Panc1 (cell line): ENCODE measurements around the gene TMEM38A. TPM values are rescaled to one million over a fixed set of nuclear protein-coding genes. Genes with fewer than 3 reads are reported as not detected.
"Not testable (repeated sequence)": the region's sequence is repeated elsewhere in the genome, so short reads cannot be mapped to it uniquely, and the experiment has no call there.

Experiments used
- ATAC-seq: fragments of 200-7000 bp; cut with Tn5 transposase; 2 replicates; pipeline ENCODE4 v1.9.1; 2020; ENCODE audit warnings: mild to moderate bottlenecking, moderate library complexity
- BruUV-seq: library from RNA; stranded (reverse); fragments of 400-500 nt; replicated peaks from 2 replicates; lab custom pipeline; 2021; lab: Mats Ljungman, UMichigan
- CTCF ChIA-PET: fragments of 300-600 bp; sonication (Branson Sonifier 250); formaldehyde crosslinking; loops from one replicate; lab custom pipeline; 2022; ENCODE audit warnings: antibody characterized with exemption; lab: Charles Lee
- POLR2A ChIA-PET: fragments of 300-600 bp; sonication (Branson Sonifier 250); formaldehyde crosslinking; loops from one replicate; lab custom pipeline; 2022; ENCODE audit warnings: antibody characterized with exemption; lab: Charles Lee
- DNase-seq: peaks from one replicate; pipeline ENCODE4 v3.0.0-alpha.2; 2010; ENCODE audit warnings: low read depth, low spot score
- H3K27ac ChIP-seq: 2 replicates; pipeline ENCODE4 v1.5.1; 2011; ENCODE audit warnings: mild to moderate bottlenecking, low read length, inconsistent platforms
- H3K27me3 ChIP-seq: fragments of 200-500 bp; sonication (Bioruptor generic); 2 replicates; pipeline ENCODE4 v1.6.0; 2014; ENCODE audit warnings: low read length, inconsistent platforms; ENCODE audit not compliant: control insufficient read depth, insufficient read depth
- H3K36me3 ChIP-seq: fragments of 200-500 bp; sonication (Bioruptor generic); 2 replicates; pipeline ENCODE4 v1.5.1; 2014; ENCODE audit warnings: inconsistent platforms, mild to moderate bottlenecking, low read length, moderate library complexity; ENCODE audit not compliant: control insufficient read depth, insufficient read depth
- H3K4me1 ChIP-seq: 2 replicates; pipeline ENCODE4 v1.5.1; 2011; ENCODE audit warnings: inconsistent platforms, mild to moderate bottlenecking, low read length, moderate library complexity; ENCODE audit not compliant: control insufficient read depth, insufficient read depth
- H3K4me3 ChIP-seq, 2 experiments: 2 replicates each; pipeline ENCODE4 v1.5.1; 2011 to 2012; ENCODE audit warnings: low read depth in 2 of 2, low read length in 2 of 2, mild to moderate bottlenecking in 2 of 2, inconsistent platforms in 1 of 2, moderate library complexity in 1 of 2
- H3K9me3 ChIP-seq: fragments of 200-500 bp; sonication (Bioruptor generic); 2 replicates; pipeline ENCODE4 v1.5.1; 2014; ENCODE audit warnings: low read depth, mild to moderate bottlenecking, inconsistent platforms, low read length, moderate library complexity; ENCODE audit not compliant: control insufficient read depth, insufficient read depth
- CTCF ChIP-seq: fragments of 450-650 bp; IDR thresholded peaks from 2 replicates; pipeline ENCODE4 v1.5.1; 2017; ENCODE audit warnings: mild to moderate bottlenecking
- POLR2AphosphoS5 ChIP-seq: IDR thresholded peaks from 2 replicates; pipeline ENCODE4 v1.6.1; 2012; ENCODE audit warnings: mild to moderate bottlenecking, low read depth, low read length, moderate library complexity
- REST ChIP-seq, 2 experiments: IDR thresholded peaks; 2 replicates each; pipeline ENCODE4 v1.6.1; 2011 to 2012; ENCODE audit warnings: low read depth in 2 of 2, control low read depth in 1 of 2, low read length in 1 of 2, mild to moderate bottlenecking in 1 of 2, moderate library complexity in 1 of 2; ENCODE audit not compliant: insufficient read depth in 1 of 2
- SIN3A ChIP-seq: IDR thresholded peaks from 2 replicates; pipeline ENCODE4 v1.6.1; 2012; ENCODE audit warnings: low read depth, mild to moderate bottlenecking, low read length, moderate library complexity, borderline replicate concordance; ENCODE audit not compliant: insufficient read depth
- TCF7L2 ChIP-seq: IDR thresholded peaks from 2 replicates; pipeline ENCODE4 v1.6.1; 2011; ENCODE audit warnings: mild to moderate bottlenecking, low read depth, low read length, inconsistent platforms
- in situ Hi-C: cut with HindIII; loops from 2 replicates; pipeline ENCODE4 v1.10.0; 2016; ENCODE audit warnings: low sequenced_read_pairs, low pct_unique_long_range_greater_than_20kb
- intact Hi-C: fragments of 100-400 bp; cut with micrococcal nuclease; formaldehyde crosslinking; loops from one replicate; pipeline ENCODE4 v1.10.0; 2022; ENCODE audit not compliant: unreplicated experiment
- total RNA-seq: library from RNA; stranded (reverse); gene quantifications from one replicate; pipeline ENCODE4 v1.2.1, GENCODE V29; 2021; ENCODE audit not compliant: unreplicated experiment

The TMEM38A gene
- total RNA-seq, 1 experiment from 2014 or later = 8.4 TPM

- no peaks in the 10 kb centered on the region for H3K9me3 ChIP-seq
- H3K27ac ChIP-seq = no peak overlapping the region
- no TSS peak for BruUV-seq
- in situ Hi-C loops = no loop called here
- DNase-seq (no peak), ATAC-seq (no peak)
- no peaks in the 10 kb centered on the region for H3K36me3 ChIP-seq
- H3K4me1 ChIP-seq = no peaks in the 10 kb centered on the region
- intact Hi-C loops = no loop called here
- H3K4me3 ChIP-seq = no peak overlapping the region
- ChIA-PET POLR2A (no interaction called here), CTCF (interaction anchor here (0.7 kb wide), 1 partner anchor 24 kb away, joined by 7 read pairs; no protein-coding TSS in a partner anchor)
- TF ChIP-seq CTCF (no peak), TCF7L2 (no peak), SIN3A (no peak), REST (IDR thresholded peaks at IDR 0.05; ENCODE audit: insufficient read depth in 1 of 2, low read depth in 2 of 2, low read length in 1 of 2) (no peak), POLR2AphosphoS5 (no peak)
- H3K27me3 ChIP-seq = no peaks in the 10 kb centered on the region
These were observed 42.7 kb downstream of the TMEM38A start for GRCh38 chr19:16703677-16704076.

GRCh38 chr19:16710870-16711269, 49.9 kb downstream of the TMEM38A start:
- ATAC-seq, H3K27me3 ChIP-seq, DNase-seq, H3K9me3 ChIP-seq, CTCF ChIA-PET, H3K4me1 ChIP-seq, in situ Hi-C loops, H3K27ac ChIP-seq, H3K4me3 ChIP-seq, H3K36me3 ChIP-seq, POLR2A ChIA-PET, BruUV-seq: not testable (repeated sequence)
- intact Hi-C loops = loop anchor here (10.0 kb wide), 1 partner anchor 64 kb away; no protein-coding TSS in a partner anchor

- H3K4me1 ChIP-seq, H3K27ac ChIP-seq, H3K9me3 ChIP-seq, DNase-seq, BruUV-seq, H3K36me3 ChIP-seq, H3K4me3 ChIP-seq, H3K27me3 ChIP-seq, in situ Hi-C loops, ATAC-seq: not testable (repeated sequence)
- ChIA-PET CTCF (interaction anchor here (0.6 kb wide), 1 partner anchor 340 kb away, joined by 4 read pairs; no protein-coding TSS in a partner anchor), POLR2A (interaction anchor here (0.6 kb wide), 1 partner anchor 122 kb away, joined by 5 read pairs; no protein-coding TSS in a partner anchor)
- intact Hi-C loops = loop anchor here (10.0 kb wide), 1 partner anchor 63 kb away; no protein-coding TSS in a partner anchor
These were observed 51.4 kb downstream of the TMEM38A start for GRCh38 chr19:16712295-16712694.
